ENCODE measurements around the gene LLPH.

LLPH gene

DNA sequence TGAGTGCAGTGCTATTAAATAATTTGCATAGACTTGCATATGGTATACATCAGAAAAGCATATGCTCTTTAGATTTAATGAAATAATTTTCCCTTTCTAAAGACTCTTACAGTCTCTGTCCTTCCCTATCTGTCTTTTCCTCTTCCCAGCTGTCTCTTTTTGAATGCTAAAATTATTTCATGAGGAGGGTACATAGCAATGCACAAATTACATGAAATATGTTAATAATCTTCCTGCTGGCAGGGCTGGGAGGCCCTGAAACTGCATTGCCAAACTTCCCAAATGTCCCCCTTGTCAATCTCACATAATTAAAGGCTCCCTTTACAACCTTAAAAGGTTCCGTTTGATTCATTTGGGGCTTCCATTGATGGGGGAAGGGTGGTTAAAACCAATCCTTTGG, 22.2 kb downstream of the LLPH start:
- Histone ChIP-seq H3K27ac (no peak overlapping the region), H3K4me3 (no peak overlapping the region)

GRCh38 chr12:66107451-66107915, 23.1 kb downstream of the LLPH start:
- H3K27ac ChIP-seq, result no peak overlapping the region

DNA sequence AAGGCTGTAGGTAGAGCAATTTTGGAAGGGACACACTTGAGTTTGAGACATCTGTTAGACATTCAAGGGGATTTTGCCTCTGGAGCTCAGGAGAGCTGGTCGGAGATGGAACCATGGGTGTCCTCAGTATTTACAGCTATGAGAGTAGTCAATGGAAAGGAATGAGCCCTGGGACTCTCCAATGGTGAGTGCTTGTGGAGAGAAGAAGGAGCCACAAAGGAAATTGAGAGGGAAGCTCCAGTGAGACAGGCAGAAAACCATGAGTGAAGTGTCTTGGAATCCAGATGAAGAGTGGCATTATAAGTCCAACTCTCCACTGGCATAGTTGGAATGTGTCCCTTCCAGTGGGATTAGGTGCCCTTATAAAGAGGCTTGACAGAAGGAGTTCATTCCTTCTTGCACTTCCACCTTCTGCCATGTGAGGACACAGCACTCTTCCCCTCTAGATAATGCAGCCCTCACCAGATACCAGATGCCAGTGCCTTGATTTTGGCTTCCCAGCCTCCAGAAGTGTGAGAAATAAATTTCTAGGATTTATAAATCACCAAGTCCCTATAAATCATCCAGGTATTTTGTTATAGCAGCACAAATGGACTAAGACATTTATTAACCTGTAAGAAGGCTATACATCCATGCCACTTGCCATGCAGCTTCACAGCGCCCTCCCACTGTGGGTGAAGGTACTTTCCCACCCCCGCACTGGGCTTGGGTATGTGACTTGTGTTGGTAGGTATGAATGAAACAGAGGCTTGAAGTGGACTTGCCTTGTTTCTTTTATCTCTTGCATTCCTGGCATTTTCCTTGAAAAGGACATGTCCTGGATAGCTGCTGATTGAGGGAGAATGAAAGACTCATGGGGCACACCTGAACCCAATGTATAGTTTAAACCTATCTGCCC, 27.3 kb downstream of the LLPH start:
- no peak overlapping the region for H3K4me3 ChIP-seq
- no peak overlapping the region for H3K27ac ChIP-seq

More at GRCh38 chr12:66107451-66107915, 23.1 kb downstream of the LLPH start:
- no peak overlapping the region for H3K4me3 ChIP-seq

GRCh38 chr12:66092559-66093269, 37.8 kb downstream of the LLPH start:
- no peak overlapping the region for H3K27ac ChIP-seq
- H3K4me3 ChIP-seq, result no peak overlapping the region

- H3K27ac ChIP-seq, result no peak overlapping the region
- H3K4me3 ChIP-seq, result no peak overlapping the region
Observed at GRCh38 chr12:66090157-66090556, 40.4 kb downstream of the LLPH start.

GRCh38 chr12:66087365-66087943, 43.1 kb downstream of the LLPH start:
- H3K4me3 ChIP-seq, result no peak overlapping the region

DNA sequence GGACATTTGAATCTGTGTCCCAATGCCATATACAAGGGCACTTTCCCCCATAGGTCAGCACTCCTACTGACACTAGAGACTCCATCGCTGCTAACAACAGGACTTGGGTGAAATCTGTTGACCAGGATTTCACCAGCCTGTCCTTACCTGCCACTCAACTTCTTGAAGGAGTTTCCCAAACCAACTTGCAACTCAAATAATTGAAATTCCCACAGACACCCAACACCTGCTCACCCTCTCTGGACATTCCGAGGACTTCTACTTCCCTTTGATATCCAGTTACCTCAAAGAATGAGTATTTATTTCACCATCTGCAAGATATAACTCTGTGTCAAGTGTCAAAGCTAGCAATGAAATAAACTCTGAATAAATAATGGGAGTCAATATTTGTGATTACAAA, 44.6 kb downstream of the LLPH start:
- Histone ChIP-seq H3K4me3 (no peak overlapping the region), H3K27ac (no peak overlapping the region)

More at GRCh38 chr12:66087365-66087943, 43.1 kb downstream of the LLPH start:
- H3K27ac ChIP-seq, result no peak overlapping the region

GRCh38 chr12:66085213-66085612, 45.3 kb downstream of the LLPH start:
- Histone ChIP-seq H3K27ac (no peak overlapping the region), H3K4me3 (no peak overlapping the region)

DNA sequence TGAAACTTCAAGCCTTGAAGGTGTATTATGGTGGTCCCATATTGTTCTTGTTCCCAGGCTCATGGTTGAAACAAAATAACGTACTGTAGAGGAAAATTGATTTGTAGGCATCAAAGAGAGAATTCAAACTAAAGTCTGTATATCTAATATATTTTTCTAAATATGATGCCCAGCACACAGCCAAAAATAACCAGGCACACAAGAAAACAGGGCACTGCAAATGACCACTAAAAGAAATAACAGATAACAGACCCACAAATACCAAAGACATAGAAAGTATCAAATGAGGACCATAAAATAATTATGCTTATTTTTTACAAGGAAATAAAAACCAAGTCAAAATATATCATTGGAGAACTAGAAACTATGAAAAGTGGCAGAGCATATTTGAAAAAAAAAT, 46.8 kb downstream of the LLPH start:
- Histone ChIP-seq H3K4me3 (no peak overlapping the region), H3K27ac (no peak overlapping the region)

DNA sequence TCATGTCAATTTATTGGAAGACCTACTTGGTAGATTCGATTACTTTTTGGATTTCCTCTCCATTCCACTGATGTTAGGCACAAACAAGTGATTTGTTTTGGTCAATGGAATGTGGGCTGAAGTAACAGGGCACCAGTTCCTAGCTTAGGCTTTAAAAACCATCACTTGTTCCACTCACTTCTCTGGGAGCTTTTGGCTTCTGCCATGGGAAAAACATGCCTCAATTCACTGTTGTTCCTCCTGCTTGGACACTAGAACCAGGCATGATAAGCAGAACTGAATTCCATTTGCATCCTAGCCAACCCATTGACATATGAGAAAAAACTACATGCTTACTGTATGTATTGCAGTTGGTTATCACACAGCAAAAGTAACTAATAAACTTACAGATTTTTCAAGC, 47.8 kb downstream of the LLPH start:
- Histone ChIP-seq H3K27ac (no peak overlapping the region), H3K4me3 (no peak overlapping the region)

DNA sequence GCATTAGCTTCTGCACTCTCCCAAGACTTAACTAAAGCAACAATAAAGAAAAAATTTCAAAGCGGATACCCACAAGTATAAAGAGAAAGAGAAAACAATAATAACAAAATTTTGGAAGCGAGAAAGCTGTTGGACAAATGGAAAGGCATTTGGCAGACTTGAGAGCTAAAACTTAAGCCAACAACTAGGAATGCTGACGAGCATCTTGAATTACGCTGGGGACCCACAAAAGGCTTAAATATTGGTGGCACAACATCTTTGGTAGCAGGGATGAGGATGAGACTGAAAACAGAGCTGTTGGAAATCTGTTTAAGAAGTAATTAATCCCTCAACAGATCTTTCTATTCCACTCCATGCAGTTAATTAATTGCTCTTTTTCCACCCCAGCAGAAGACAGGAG, 49.8 kb downstream of the LLPH start:
- Histone ChIP-seq H3K4me3 (no peak overlapping the region), H3K27ac (no peak overlapping the region)

DNA sequence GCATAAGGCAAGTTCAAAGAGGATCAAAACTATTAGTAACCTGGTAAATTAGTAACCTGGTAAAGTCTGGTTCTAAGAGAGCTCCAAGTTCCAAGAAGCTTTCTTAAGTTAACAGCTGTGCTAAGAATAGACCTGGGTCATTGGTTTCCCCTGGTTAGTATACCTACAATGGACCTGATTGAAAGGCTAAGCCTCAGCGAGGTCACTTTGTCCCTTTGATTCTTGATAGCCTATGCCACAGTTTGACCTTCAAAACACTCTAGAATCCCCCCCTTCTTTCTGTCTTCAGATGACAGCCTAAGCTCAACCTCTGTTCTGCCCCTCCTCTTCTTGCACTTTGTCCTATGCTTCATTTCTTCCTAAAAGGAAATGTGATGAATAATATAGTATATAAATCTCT, 53.0 kb downstream of the LLPH start:
- no peak overlapping the region for H3K27ac ChIP-seq
- H3K4me3 ChIP-seq, result no peak overlapping the region

- Histone ChIP-seq H3K27ac (no peak overlapping the region), H3K4me3 (no peak overlapping the region)
Observed at GRCh38 chr12:66074561-66074960, 56.0 kb downstream of the LLPH start.

- H3K27ac ChIP-seq, result peak overlapping the region in 1 of 21 experiments; percentile 55
- no peak overlapping the region for H3K4me3 ChIP-seq
Observed at GRCh38 chr12:66072566-66072965, 58.0 kb downstream of the LLPH start.

DNA sequence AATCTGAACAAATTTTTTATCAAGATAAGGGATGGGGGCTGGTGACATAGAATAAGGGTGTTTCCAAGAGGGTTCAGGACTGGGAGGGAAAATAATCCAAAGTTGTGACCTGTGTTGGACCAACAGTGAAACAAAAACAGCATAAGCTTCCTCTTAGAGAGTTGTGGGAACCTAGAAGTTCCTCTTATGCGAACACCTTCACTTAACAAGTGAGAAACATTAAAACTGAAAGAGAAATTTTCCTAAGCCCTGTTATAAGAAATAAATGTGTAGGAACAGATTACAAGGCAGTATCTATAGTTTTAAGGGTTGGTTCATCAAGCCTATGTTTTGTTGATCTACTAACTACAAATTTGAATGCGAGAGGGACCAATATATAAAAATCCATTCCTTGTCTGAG, 58.4 kb downstream of the LLPH start:
- Histone ChIP-seq H3K27ac (peak overlapping the region in 1 of 21 experiments; percentile 55), H3K4me3 (no peak overlapping the region)

GRCh38 chr12:66071549-66071948, 59.0 kb downstream of the LLPH start:
- Histone ChIP-seq H3K27ac (peak overlapping the region in 1 of 21 experiments; percentile 12), H3K4me3 (no peak overlapping the region)

DNA sequence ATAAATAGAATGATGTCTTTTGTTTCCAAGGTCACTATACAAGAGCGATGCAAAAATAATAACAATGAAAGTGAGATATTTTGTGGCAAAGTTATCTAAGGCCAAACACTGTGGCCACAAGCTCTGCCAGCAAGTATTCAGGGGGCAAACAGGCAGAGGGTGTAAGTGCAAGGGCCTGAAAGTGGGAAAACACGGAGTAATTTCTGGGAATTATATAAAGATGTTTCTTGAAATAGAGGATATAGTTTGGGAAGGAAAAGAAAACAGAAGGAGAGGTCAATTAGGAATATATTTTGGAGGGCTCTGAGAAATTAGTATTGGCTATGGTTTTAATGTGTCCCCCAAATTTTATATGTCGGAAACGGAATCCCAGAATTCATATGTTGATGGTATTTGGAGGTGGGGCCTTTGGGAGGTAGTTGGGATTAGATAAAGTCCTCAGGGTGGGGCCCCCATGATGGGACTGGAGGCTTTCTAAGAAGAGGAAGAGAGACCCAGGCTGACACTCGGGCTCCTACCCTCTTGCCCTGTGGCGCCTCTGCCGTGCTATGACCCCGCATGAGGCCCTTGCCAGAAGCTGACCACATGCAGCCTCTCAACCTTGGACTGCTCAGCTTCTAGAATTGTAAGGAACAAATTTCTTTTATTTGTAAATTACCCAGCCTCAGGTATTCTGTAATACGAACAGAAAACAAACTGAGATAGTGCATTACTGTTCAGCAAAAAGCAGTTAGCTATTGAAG, 60.0 kb downstream of the LLPH start:
- no peak overlapping the region for H3K4me3 ChIP-seq
- H3K27ac ChIP-seq, result no peak overlapping the region

DNA sequence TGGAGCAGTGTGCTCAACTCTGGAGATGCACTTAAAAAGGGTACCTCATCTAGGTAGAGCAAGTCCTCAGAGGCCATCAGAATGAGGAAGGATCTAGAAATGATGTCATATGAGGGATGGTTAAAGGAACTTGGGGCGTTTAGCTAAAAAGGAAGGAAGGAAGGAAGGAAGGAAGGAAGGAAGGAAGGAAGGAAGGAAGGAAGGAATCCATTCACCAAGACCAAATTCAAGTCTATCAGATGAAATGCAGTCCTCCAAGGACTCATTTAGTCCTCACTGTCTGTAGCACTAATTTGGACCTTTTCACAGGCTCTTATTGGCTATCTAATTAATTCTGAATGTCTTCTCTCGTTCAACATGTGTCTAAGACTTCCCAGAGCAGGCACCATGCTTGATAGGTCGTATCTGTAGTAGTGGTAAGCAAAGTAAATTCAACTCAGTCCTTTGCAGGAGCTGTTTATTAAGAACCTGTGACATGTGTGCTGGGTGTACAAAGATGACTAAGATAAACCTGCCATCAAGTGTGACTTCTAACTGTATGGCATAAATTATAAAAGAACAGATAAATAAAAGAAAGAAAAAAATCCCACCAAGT, 63.5 kb downstream of the LLPH start:
- no peak overlapping the region for H3K27ac ChIP-seq
- no peak overlapping the region for H3K4me3 ChIP-seq
